OCI-LY7 (cell line): ENCODE results near the gene ZSCAN23. TPM values are rescaled to one million over a fixed set of nuclear protein-coding genes. Genes with fewer than 3 reads are reported as not detected.

Experiments
- BruUV-seq: library from RNA; stranded (reverse); fragments of 400-500 nt; replicated peaks from 2 replicates; lab custom pipeline; 2021; lab: Mats Ljungman, UMichigan
- CTCF ChIA-PET: fragments of 300-600 bp; sonication (Branson Sonifier 250); formaldehyde crosslinking; loops from one replicate; lab custom pipeline; 2022; ENCODE audit warnings: antibody characterized with exemption; ENCODE audit not compliant: unreplicated experiment; lab: Charles Lee
- POLR2A ChIA-PET: fragments of 300-600 bp; sonication (Branson Sonifier 250); formaldehyde crosslinking; loops from one replicate; lab custom pipeline; 2022; ENCODE audit warnings: antibody characterized with exemption; lab: Charles Lee
- DNase-seq: peaks from one replicate; pipeline ENCODE4 v3.0.0-alpha.2; 2015; ENCODE audit warnings: low spot score
- H2AFZ ChIP-seq: fragments of 200-600 bp; sonication (generic), shearing (Covaris generic); 2 replicates; pipeline ENCODE4 v1.6.1; 2014; ENCODE audit warnings: mild to moderate bottlenecking, antibody characterized with exemption, low read length, moderate library complexity
- H3K27ac ChIP-seq: fragments of 200-600 bp; sonication (generic); 2 replicates; pipeline ENCODE4 v1.5.1; 2014; ENCODE audit warnings: mixed run types, low read depth, mild to moderate bottlenecking, moderate library complexity, low read length, inconsistent platforms; ENCODE audit not compliant: poor library complexity, severe bottlenecking
- H3K36me3 ChIP-seq: fragments of 200-600 bp; sonication (generic); 2 replicates; pipeline ENCODE4 v1.6.1; 2014; ENCODE audit warnings: mild to moderate bottlenecking, antibody characterized with exemption, low read length, moderate library complexity, mixed read lengths; ENCODE audit not compliant: insufficient read depth
- H3K4me1 ChIP-seq: fragments of 200-600 bp; sonication (generic); 2 replicates; pipeline ENCODE4 v1.5.1; 2014; ENCODE audit warnings: mild to moderate bottlenecking, low read length; ENCODE audit not compliant: insufficient read depth, poor library complexity, severe bottlenecking
- H3K4me2 ChIP-seq: fragments of 200-600 bp; sonication (generic); 2 replicates; pipeline ENCODE4 v1.6.1; 2014; ENCODE audit warnings: mild to moderate bottlenecking, low read length
- H3K4me3 ChIP-seq: fragments of 200-600 bp; sonication (generic); 2 replicates; pipeline ENCODE4 v1.5.1; 2014; ENCODE audit warnings: mild to moderate bottlenecking, low read depth, low read length; ENCODE audit not compliant: poor library complexity, severe bottlenecking
- H3K79me2 ChIP-seq: fragments of 200-600 bp; sonication (generic); 2 replicates; pipeline ENCODE4 v1.6.1; 2016; ENCODE audit warnings: low read depth, mild to moderate bottlenecking, low read length, moderate library complexity, mixed read lengths; ENCODE audit not compliant: insufficient read depth
- H3K9me2 ChIP-seq: fragments of 200-600 bp; sonication (generic); 2 replicates; pipeline ENCODE4 v1.6.1; 2016; ENCODE audit warnings: mild to moderate bottlenecking, low read length, mixed read lengths; ENCODE audit not compliant: insufficient read depth
- H3K9me3 ChIP-seq: fragments of 200-600 bp; sonication (generic); 2 replicates; pipeline ENCODE4 v1.6.1; 2014; ENCODE audit warnings: mild to moderate bottlenecking, mixed run types, low read length, mixed read lengths
- H4K20me1 ChIP-seq: fragments of 200-600 bp; sonication (generic); 2 replicates; pipeline ENCODE4 v1.6.1; 2014; ENCODE audit warnings: mild to moderate bottlenecking, antibody characterized with exemption, low read length, moderate library complexity, mixed read lengths; ENCODE audit not compliant: insufficient read depth
- CTCF ChIP-seq: fragments of 200-600 bp; sonication (generic); conservative IDR thresholded peaks from 2 replicates; pipeline ENCODE4 v1.5.1; 2014; ENCODE audit warnings: mild to moderate bottlenecking, antibody characterized with exemption, low read length, moderate library complexity, mixed read lengths
- EZH2phosphoT487 ChIP-seq: fragments of 200-600 bp; sonication (generic); IDR thresholded peaks from 2 replicates; pipeline ENCODE4 v1.6.1; 2018; ENCODE audit warnings: low read depth, borderline replicate concordance, mild to moderate bottlenecking, mixed run types, antibody characterized with exemption, low read length, moderate library complexity, mixed read lengths
- intact Hi-C: fragments of 100-400 bp; cut with micrococcal nuclease; formaldehyde crosslinking; loops from one replicate; pipeline ENCODE4 v1.10.0; 2022; ENCODE audit not compliant: unreplicated experiment
- total RNA-seq, 2 experiments: library from RNA; depleted of rRNA in 1 of 2; stranded (reverse); fragments of >200 nt in 1 of 2; shearing (Covaris generic) in 1 of 2; gene quantifications; 2 replicates each; pipeline ENCODE4 v1.2.3, GENCODE V29; 2014 to 2022

The ZSCAN23 gene
- total RNA-seq, 2 experiments from 2014 or later: not detected

- H3K27ac ChIP-seq: no peak overlapping the region
- POLR2A ChIA-PET: no interaction called here
- no TSS peak for BruUV-seq
- no peaks in the 10 kb centered on the region; the same call in 1 of the 2 replicates for H4K20me1 ChIP-seq
- no peak for TF ChIP-seq EZH2phosphoT487
- TF ChIP-seq CTCF: no peak
- CTCF ChIA-PET: no interaction called here
- H3K4me1 ChIP-seq: peaks cover 43% of the 10 kb centered on the region
- H3K9me2 ChIP-seq: no peaks in the 10 kb centered on the region
- H3K36me3 ChIP-seq: peaks cover 72% of the 10 kb centered on the region
- intact Hi-C loops: loop anchor here (5.0 kb wide), 2 partner anchors 286 to 586 kb away; no protein-coding TSS in a partner anchor
- peak overlapping the region; percentile 88 for H3K4me3 ChIP-seq
- peaks cover 7% of the 10 kb centered on the region; the same call in 1 of the 2 replicates for H3K9me3 ChIP-seq
- H3K4me2 ChIP-seq: peak overlapping the region; percentile 90
- no peak overlapping the region for H2AFZ ChIP-seq
- DNase-seq: no peak
- peaks cover 71% of the 10 kb centered on the region for H3K79me2 ChIP-seq
Observed at GRCh38 chr6:28395918-28396317, 47.4 kb downstream of the ZSCAN23 start.

GRCh38 chr6:28393912-28394662, 49.2 kb downstream of the ZSCAN23 start:
- Histone ChIP-seq H3K9me3 (no peaks in the 10 kb centered on the region), H3K79me2 (peaks cover 71% of the 10 kb centered on the region), H3K9me2 (no peaks in the 10 kb centered on the region), H3K4me1 (peaks cover 39% of the 10 kb centered on the region), H3K36me3 (peaks cover 90% of the 10 kb centered on the region), H3K4me3 (no peak overlapping the region), H3K27ac (no peak overlapping the region), H2AFZ (no peak overlapping the region), H4K20me1 (no peaks in the 10 kb centered on the region; the same call in 1 of the 2 replicates), H3K4me2 (0 out of 2 replicates have a peak overlapping the region, but pooled peaks have one; percentile 25)
- DNase-seq: no peak
- POLR2A ChIA-PET: interaction anchor here (0.6 kb wide), 1 partner anchor 165 kb away, joined by 3 read pairs; no protein-coding TSS in a partner anchor
- TF ChIP-seq CTCF (peak; percentile 72), EZH2phosphoT487 (no peak)
- CTCF ChIA-PET: no interaction called here
- intact Hi-C loops: no loop called here
- no TSS peak for BruUV-seq

- BruUV-seq: no TSS peak
- POLR2A ChIA-PET: no interaction called here
- H3K36me3 ChIP-seq: peaks cover 99% of the 10 kb centered on the region
- H3K4me2 ChIP-seq: no peak overlapping the region
- no peak overlapping the region for H3K27ac ChIP-seq
- H4K20me1 ChIP-seq: no peaks in the 10 kb centered on the region; the same call in 1 of the 2 replicates
- H3K9me3 ChIP-seq: no peaks in the 10 kb centered on the region
- TF ChIP-seq EZH2phosphoT487: no peak
- TF ChIP-seq CTCF: no peak
- intact Hi-C loops: no loop called here
- H2AFZ ChIP-seq: no peak overlapping the region
- CTCF ChIA-PET: no interaction called here
- peaks cover 45% of the 10 kb centered on the region; the same call in 1 of the 2 replicates for H3K79me2 ChIP-seq
- no peaks in the 10 kb centered on the region for H3K9me2 ChIP-seq
- peaks cover 13% of the 10 kb centered on the region for H3K4me1 ChIP-seq
- no peak overlapping the region for H3K4me3 ChIP-seq
- no peak for DNase-seq
Observed at GRCh38 chr6:28390688-28391087, 52.6 kb downstream of the ZSCAN23 start.
